HepG2 (cell line): Measurements from ENCODE around the gene KLHL30. TPM values are rescaled to one million over a fixed set of nuclear protein-coding genes. Genes with fewer than 3 reads are reported as not detected.

Experiments used
- ATAC-seq: fragments of 200-7000 bp; cut with Tn5 transposase; 3 replicates; pipeline ENCODE4 v1.9.1; 2020; ENCODE audit warnings: mild to moderate bottlenecking, moderate library complexity
- BruUV-seq: library from RNA; stranded (reverse); fragments of 400-500 nt; replicated peaks from 2 replicates; lab custom pipeline; 2021; lab: Mats Ljungman, UMichigan
- CTCF ChIA-PET: fragments of 300-600 bp; formaldehyde crosslinking; extraction: SDS; loops from one replicate; lab custom pipeline; 2021; ENCODE audit warnings: low total read pairs, inconsistent platforms, low intra/inter-chr PET ratio; lab: Yijun Ruan, JAX
- POLR2A ChIA-PET: fragments of 350-600 bp; sonication (Branson Sonifier 250); formaldehyde crosslinking; loops from one replicate; lab custom pipeline; 2020; ENCODE audit warnings: antibody characterized with exemption, inconsistent platforms; lab: Yijun Ruan, JAX
- DNase-seq: peaks from one replicate; pipeline ENCODE4 v3.0.0-alpha.2; 2015; ENCODE audit warnings: low spot score
- FAIRE-seq: peaks from 3 replicates; lab custom pipeline; 2011; peaks lifted over from hg19 to GRCh38; lab: Jason Lieb, UNC
- H2AFZ ChIP-seq: one replicate; pipeline ENCODE4 v1.6.1; 2011; ENCODE audit warnings: low read length, inconsistent platforms
- H3K27ac ChIP-seq: fragments of 300-600 bp; 3 replicates; pipeline ENCODE4 v1.8.0; 2011; ENCODE audit warnings: mixed run types, mild to moderate bottlenecking, mixed read lengths, low read length, inconsistent platforms; ENCODE audit not compliant: insufficient read depth; ENCODE audit errors: extremely low read length
- H3K27me3 ChIP-seq, 2 experiments: fragments of 200-600 bp in 1 of 2; 2 replicates in 1 of 2; 3 replicates in 1 of 2; pipeline versions ENCODE4 v1.6.0 to v1.8.0; 2011; ENCODE audit warnings: low read length in 2 of 2, mild to moderate bottlenecking in 2 of 2, moderate library complexity in 2 of 2, inconsistent platforms in 1 of 2; ENCODE audit not compliant: insufficient read depth in 2 of 2, control insufficient read depth in 1 of 2
- H3K36me3 ChIP-seq, 2 experiments: fragments of 200-600 bp in 1 of 2; replicated peaks in 1 of 2; 2 replicates in 1 of 2; 3 replicates in 1 of 2; pipeline versions ENCODE4 v1.5.1 to v1.8.0; 2011; ENCODE audit warnings: low read length in 2 of 2, inconsistent platforms in 1 of 2; ENCODE audit not compliant: insufficient read depth in 2 of 2, control insufficient read depth in 1 of 2
- H3K4me1 ChIP-seq: 2 replicates; pipeline ENCODE4 v1.5.1; 2012; ENCODE audit warnings: low read length, inconsistent platforms; ENCODE audit not compliant: insufficient read depth
- H3K4me2 ChIP-seq: 2 replicates; pipeline ENCODE4 v1.6.0; 2011; ENCODE audit warnings: low read depth, low read length, inconsistent platforms
- H3K4me3 ChIP-seq, 3 experiments: fragments of 200-600 bp in 1 of 3; sonication (generic), shearing (Covaris generic) in 1 of 3; replicated peaks in 1 of 3; 2 replicates each; pipeline ENCODE4 v1.5.1; 2011 to 2016; ENCODE audit warnings: low read length in 3 of 3, inconsistent platforms in 2 of 3, low read depth in 2 of 3, mild to moderate bottlenecking in 2 of 3, control low read depth in 1 of 3, mixed read lengths in 1 of 3; ENCODE audit not compliant: insufficient read depth in 1 of 3
- H3K79me2 ChIP-seq: one replicate; pipeline ENCODE4 v1.6.1; 2011; ENCODE audit warnings: low read length, inconsistent platforms; ENCODE audit not compliant: insufficient read depth
- H3K9ac ChIP-seq: 2 replicates; pipeline ENCODE4 v1.6.0; 2011; ENCODE audit warnings: mild to moderate bottlenecking, low read depth, low read length, inconsistent platforms; ENCODE audit not compliant: insufficient read depth
- H3K9me3 ChIP-seq: 2 replicates; pipeline ENCODE4 v1.5.1; 2012; ENCODE audit warnings: mild to moderate bottlenecking, low read length
- H4K20me1 ChIP-seq: 2 replicates; pipeline ENCODE4 v1.6.0; 2011; ENCODE audit warnings: inconsistent platforms, mild to moderate bottlenecking, low read length, moderate library complexity; ENCODE audit not compliant: insufficient read depth
- ADNP ChIP-seq: sonication (generic); formaldehyde crosslinking; IDR thresholded peaks from 2 replicates; pipeline ENCODE4 v1.4.0; 2020; ENCODE audit warnings: missing genetic modification reagents
- AGO2 ChIP-seq: fragments of 200-400 bp; formaldehyde crosslinking; optimal IDR thresholded peaks from 2 replicates; pipeline ENCODE3; 2017; ENCODE audit warnings: mild to moderate bottlenecking, low read depth, low read length, moderate library complexity
- ATRX ChIP-seq: sonication (generic); formaldehyde crosslinking; IDR thresholded peaks from 2 replicates; pipeline ENCODE4 v1.4.0; 2020; ENCODE audit warnings: missing genetic modification reagents, borderline replicate concordance
- GABPB1 ChIP-seq: IDR thresholded peaks from 2 replicates; pipeline ENCODE4 v1.6.1; 2016; ENCODE audit warnings: mild to moderate bottlenecking, missing genetic modification reagents, moderate library complexity, missing compliant biosample characterization
- HNRNPLL ChIP-seq: fragments of 200-400 bp; formaldehyde crosslinking; IDR thresholded peaks from 2 replicates; pipeline ENCODE4 v1.6.1; 2017; ENCODE audit warnings: mild to moderate bottlenecking, low read depth, low read length; ENCODE audit not compliant: poor library complexity, severe bottlenecking
- MYC ChIP-seq: sonication (generic); formaldehyde crosslinking; IDR thresholded peaks from 2 replicates; pipeline ENCODE4 v1.9.0; 2021; ENCODE audit warnings: missing genetic modification reagents, borderline replicate concordance
- POLR2A ChIP-seq, 2 experiments: IDR thresholded peaks; 2 replicates each; pipeline ENCODE4 v1.6.1; 2011; ENCODE audit warnings: low read depth in 2 of 2, low read length in 2 of 2, mild to moderate bottlenecking in 1 of 2, moderate library complexity in 1 of 2; ENCODE audit not compliant: insufficient read depth in 1 of 2
- RBM39 ChIP-seq: fragments of 200-400 bp; formaldehyde crosslinking; IDR thresholded peaks from one replicate; pipeline ENCODE4 v1.6.1; 2018; ENCODE audit warnings: antibody characterized with exemption, mild to moderate bottlenecking, low read depth, low read length; ENCODE audit not compliant: poor library complexity, severe bottlenecking
- REST ChIP-seq, 2 experiments: IDR thresholded peaks; 2 replicates each; pipeline ENCODE4 v1.6.1; 2011 to 2012; ENCODE audit warnings: low read length in 2 of 2, borderline replicate concordance in 1 of 2, low read depth in 1 of 2, mild to moderate bottlenecking in 1 of 2, moderate library complexity in 1 of 2
- SP1 ChIP-seq, 2 experiments: fragments of 450-650 bp in 1 of 2; sonication (generic) in 1 of 2; formaldehyde crosslinking in 1 of 2; IDR thresholded peaks; 2 replicates each; pipeline versions ENCODE4 v1.4.0 to v1.6.1; 2016 to 2020; ENCODE audit warnings: missing genetic modification reagents in 1 of 2
- ZBTB38 ChIP-seq: sonication (generic); formaldehyde crosslinking; IDR thresholded peaks from 2 replicates; pipeline ENCODE4 v1.5.1; 2020; ENCODE audit warnings: mild to moderate bottlenecking, missing genetic modification reagents
- ZNF3 ChIP-seq: IDR thresholded peaks from 2 replicates; pipeline ENCODE4 v1.7.0; 2017; ENCODE audit warnings: inconsistent platforms
- ZNF329 ChIP-seq: sonication (generic); formaldehyde crosslinking; IDR thresholded peaks from 2 replicates; pipeline ENCODE4 v1.9.0; 2021; ENCODE audit warnings: low read depth, mild to moderate bottlenecking, missing genetic modification reagents
- WGBS: methylation state at CpG from one replicate; pipeline ENCODE4 v1.1.6; 2017; ENCODE audit warnings: low lambda C conversion rate; 5-methylcytosine and 5-hydroxymethylcytosine counted together
- in situ Hi-C: cut with HindIII; loops from 2 replicates; pipeline ENCODE4 v1.10.0; 2017; ENCODE audit warnings: low pct_unique_long_range_greater_than_20kb; ENCODE audit not compliant: extremely low pct_ligation_motif_present
- intact Hi-C: fragments of 100-400 bp; cut with micrococcal nuclease; formaldehyde crosslinking; loops from one replicate; pipeline ENCODE4 v1.10.0; 2022; ENCODE audit not compliant: unreplicated experiment
- polyA plus RNA-seq, 8 experiments: library from polyadenylated mRNA; depleted of rRNA in 3 of 8; stranded (reverse) in 7 of 8; unstranded in 1 of 8; fragments of >200 nt; fragmentation: Illumina TruSeq in 4 of 8; extraction: Trizol in 4 of 8; gene quantifications; 2 replicates each; pipeline versions ENCODE4 v1.2.1 to v1.2.3, GENCODE V29; 2011 to 2016; ENCODE audit warnings: low read depth in 4 of 8, missing spikeins in 1 of 8, mixed read lengths in 1 of 8; ENCODE audit not compliant: insufficient read depth in 1 of 8
- total RNA-seq, 5 experiments: library from RNA; depleted of rRNA; stranded (reverse); fragments of >200 nt; fragmentation: Illumina TruSeq; extraction: Trizol; gene quantifications; 2 replicates each; pipeline ENCODE4 v1.2.3, GENCODE V29; 2016; ENCODE audit warnings: low read depth in 1 of 5
- TF ChIP-seq, protein P1 (sequence below): sonication (generic); formaldehyde crosslinking; IDR thresholded peaks from 2 replicates; pipeline ENCODE4 v1.5.0; 2020; ENCODE audit warnings: mild to moderate bottlenecking, missing genetic modification reagents, moderate library complexity

The KLHL30 gene
- total and polyA plus RNA-seq, 2 of the 13 experiments (the other 11 are each of a cell fraction or from before 2014, with no cell fraction given), result 0.05 TPM; not detected in 1

- ChIA-PET CTCF (no interaction called here), POLR2A (interaction anchor here (1.8 kb wide), 1 partner anchor 38 kb away, joined by 5 read pairs; the partner anchor contains the start of gene SCLY)
- WGBS, result 92% methylated on average over 32 of the region's 37 CpGs
- no TSS peak for BruUV-seq
- FAIRE-seq (no peak), DNase-seq (no peak), ATAC-seq (peak; percentile 56)
- intact Hi-C loops (no loop called here), in situ Hi-C loops (no loop called here)
- H3K4me2 ChIP-seq, result no peak overlapping the region
- peaks cover 0 to 17% of the 10 kb centered on the region in 2 experiments; a peak in 2 of 5 replicates for H3K27me3 ChIP-seq
- no peaks in the 10 kb centered on the region for H3K9me3 ChIP-seq
- H3K36me3 ChIP-seq, result peaks cover 2 to 4% of the 10 kb centered on the region in 2 experiments; a peak in 1 of 5 replicates
- H2AFZ ChIP-seq, result no peak overlapping the region
- no peak overlapping the region for H3K4me3 ChIP-seq
- H3K79me2 ChIP-seq, result no peaks in the 10 kb centered on the region
- TF ChIP-seq MYC (CRISPR knock-in tag), result 0 out of 2 replicates have a peak, but pooled peaks have one; percentile 11
- TF ChIP-seq REST (IDR thresholded peaks at IDR 0.05; ENCODE audit: borderline replicate concordance in 1 of 2, low read depth in 1 of 2, low read length in 2 of 2), result no peak
- peak; percentile 53 for TF ChIP-seq AGO2
- TF ChIP-seq HNRNPLL, result peak; percentile 16
- 0 out of 2 replicates have a peak, but pooled peaks have one; percentile 18 for TF ChIP-seq GABPB1
- TF ChIP-seq ZBTB38 (CRISPR knock-in tag), result peak; percentile 28; the same call in 1 of the 2 replicates
- peak; percentile 40 for TF ChIP-seq RBM39
- TF ChIP-seq SP1 (IDR thresholded peaks at IDR 0.05), result no peak
- TF ChIP-seq SP1 (CRISPR knock-in tag; IDR thresholded peaks at IDR 0.05), result peak; percentile 38; the same call in 1 of the 2 replicates
- TF ChIP-seq POLR2A (IDR thresholded peaks at IDR 0.05; ENCODE audit: insufficient read depth in 1 of 2, low read depth in 2 of 2, low read length in 2 of 2), result no peak
- TF ChIP-seq, protein P1, sequence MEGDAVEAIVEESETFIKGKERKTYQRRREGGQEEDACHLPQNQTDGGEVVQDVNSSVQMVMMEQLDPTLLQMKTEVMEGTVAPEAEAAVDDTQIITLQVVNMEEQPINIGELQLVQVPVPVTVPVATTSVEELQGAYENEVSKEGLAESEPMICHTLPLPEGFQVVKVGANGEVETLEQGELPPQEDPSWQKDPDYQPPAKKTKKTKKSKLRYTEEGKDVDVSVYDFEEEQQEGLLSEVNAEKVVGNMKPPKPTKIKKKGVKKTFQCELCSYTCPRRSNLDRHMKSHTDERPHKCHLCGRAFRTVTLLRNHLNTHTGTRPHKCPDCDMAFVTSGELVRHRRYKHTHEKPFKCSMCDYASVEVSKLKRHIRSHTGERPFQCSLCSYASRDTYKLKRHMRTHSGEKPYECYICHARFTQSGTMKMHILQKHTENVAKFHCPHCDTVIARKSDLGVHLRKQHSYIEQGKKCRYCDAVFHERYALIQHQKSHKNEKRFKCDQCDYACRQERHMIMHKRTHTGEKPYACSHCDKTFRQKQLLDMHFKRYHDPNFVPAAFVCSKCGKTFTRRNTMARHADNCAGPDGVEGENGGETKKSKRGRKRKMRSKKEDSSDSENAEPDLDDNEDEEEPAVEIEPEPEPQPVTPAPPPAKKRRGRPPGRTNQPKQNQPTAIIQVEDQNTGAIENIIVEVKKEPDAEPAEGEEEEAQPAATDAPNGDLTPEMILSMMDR, result peak; percentile 17; the same call in 1 of the 2 replicates
- no peak for TF ChIP-seq ZNF3 (CRISPR knock-in tag)
- no peak for TF ChIP-seq ZNF329 (CRISPR knock-in tag)
- TF ChIP-seq ADNP (CRISPR knock-in tag), result no peak
- no peak for TF ChIP-seq ATRX (CRISPR knock-in tag)
- H3K27ac ChIP-seq, result no peak overlapping the region
- peaks cover 10% of the 10 kb centered on the region; the same call in 1 of the 2 replicates for H3K4me1 ChIP-seq
- no peaks in the 10 kb centered on the region for H4K20me1 ChIP-seq
- H3K9ac ChIP-seq, result no peak overlapping the region
Observed at GRCh38 chr2:238097988-238098871, 40.2 kb upstream of the KLHL30 start.
